Measurements from ENCODE around the gene PLEKHF1.
A peak's percentile ranks its signal among the peaks of the same experiment; 100 is the strongest.

Gene PLEKHF1, protein sequence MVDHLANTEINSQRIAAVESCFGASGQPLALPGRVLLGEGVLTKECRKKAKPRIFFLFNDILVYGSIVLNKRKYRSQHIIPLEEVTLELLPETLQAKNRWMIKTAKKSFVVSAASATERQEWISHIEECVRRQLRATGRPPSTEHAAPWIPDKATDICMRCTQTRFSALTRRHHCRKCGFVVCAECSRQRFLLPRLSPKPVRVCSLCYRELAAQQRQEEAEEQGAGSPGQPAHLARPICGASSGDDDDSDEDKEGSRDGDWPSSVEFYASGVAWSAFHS

GRCh38 chr19:29665215-29665825 lies at the start of gene PLEKHF1:
TSS of gene PLEKHF1 (plus strand) at chr19:29665461. CDS start at chr19:29673840, 8,379 bp downstream.
- TF ChIP-seq MAX (IDR thresholded peaks at IDR 0.05): no peak
- no peak for TF ChIP-seq FOXM1 (IDR thresholded peaks at IDR 0.05; ENCODE audit: borderline replicate concordance, low read depth)
- peak; percentile 0; the same call in 1 of the 2 replicates for TF ChIP-seq ZBTB7A (IDR thresholded peaks at IDR 0.05; ENCODE audit: low read depth)
- no peak for TF ChIP-seq NFIC (IDR thresholded peaks at IDR 0.05)

DNA sequence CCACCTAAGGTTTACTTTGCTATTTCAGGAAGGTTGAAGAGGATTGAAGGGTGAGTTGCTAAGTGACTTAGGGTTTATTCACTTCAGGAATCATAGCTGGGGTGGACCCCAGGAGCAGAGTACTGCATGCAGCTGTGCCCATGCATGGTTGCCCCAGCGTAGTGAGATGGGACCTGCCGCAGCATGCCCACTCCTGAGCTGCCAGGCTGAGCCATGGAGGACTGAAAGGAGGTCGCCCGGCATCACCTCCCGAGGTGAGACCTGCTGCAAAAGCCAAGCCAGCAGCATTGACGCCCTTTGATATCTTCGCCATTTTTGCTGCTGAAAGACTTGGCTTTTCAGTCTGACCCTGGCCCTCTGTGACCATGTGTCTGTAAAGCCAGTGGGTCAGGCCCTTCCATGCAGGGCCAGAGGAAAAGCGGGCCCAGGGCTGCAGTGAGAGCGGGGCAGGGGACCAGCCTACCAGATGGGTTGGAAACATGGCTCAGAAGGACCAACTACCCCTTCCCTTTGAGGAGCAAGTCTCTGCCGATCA lies 49.3 kb upstream of the PLEKHF1 start:
- TF ChIP-seq RAD21 (IDR thresholded peaks at IDR 0.05; ENCODE audit: low read depth) (no peak), TAF1 (IDR thresholded peaks at IDR 0.05; ENCODE audit: low read depth) (no peak), EGR1 (IDR thresholded peaks at IDR 0.05) (no peak), TCF12 (IDR thresholded peaks at IDR 0.05; ENCODE audit: low read depth) (no peak), NFIC (IDR thresholded peaks at IDR 0.05) (no peak), CREB1 (IDR thresholded peaks at IDR 0.05; ENCODE audit: low read depth) (no peak), ZBTB7A (IDR thresholded peaks at IDR 0.05; ENCODE audit: low read depth) (no peak), TEAD4 (IDR thresholded peaks at IDR 0.05) (no peak), YY1 (IDR thresholded peaks at IDR 0.05; ENCODE audit: low read depth) (no peak), CEBPB (IDR thresholded peaks at IDR 0.05) (no peak), FOXM1 (IDR thresholded peaks at IDR 0.05; ENCODE audit: borderline replicate concordance, low read depth) (no peak), EP300 (IDR thresholded peaks at IDR 0.05; ENCODE audit: borderline replicate concordance) (no peak), MAX (IDR thresholded peaks at IDR 0.05) (no peak)
- TF ChIP-seq, protein P1, sequence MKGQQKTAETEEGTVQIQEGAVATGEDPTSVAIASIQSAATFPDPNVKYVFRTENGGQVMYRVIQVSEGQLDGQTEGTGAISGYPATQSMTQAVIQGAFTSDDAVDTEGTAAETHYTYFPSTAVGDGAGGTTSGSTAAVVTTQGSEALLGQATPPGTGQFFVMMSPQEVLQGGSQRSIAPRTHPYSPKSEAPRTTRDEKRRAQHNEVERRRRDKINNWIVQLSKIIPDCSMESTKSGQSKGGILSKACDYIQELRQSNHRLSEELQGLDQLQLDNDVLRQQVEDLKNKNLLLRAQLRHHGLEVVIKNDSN (IDR thresholded peaks at IDR 0.05): no peak
- TF ChIP-seq, protein P2, sequence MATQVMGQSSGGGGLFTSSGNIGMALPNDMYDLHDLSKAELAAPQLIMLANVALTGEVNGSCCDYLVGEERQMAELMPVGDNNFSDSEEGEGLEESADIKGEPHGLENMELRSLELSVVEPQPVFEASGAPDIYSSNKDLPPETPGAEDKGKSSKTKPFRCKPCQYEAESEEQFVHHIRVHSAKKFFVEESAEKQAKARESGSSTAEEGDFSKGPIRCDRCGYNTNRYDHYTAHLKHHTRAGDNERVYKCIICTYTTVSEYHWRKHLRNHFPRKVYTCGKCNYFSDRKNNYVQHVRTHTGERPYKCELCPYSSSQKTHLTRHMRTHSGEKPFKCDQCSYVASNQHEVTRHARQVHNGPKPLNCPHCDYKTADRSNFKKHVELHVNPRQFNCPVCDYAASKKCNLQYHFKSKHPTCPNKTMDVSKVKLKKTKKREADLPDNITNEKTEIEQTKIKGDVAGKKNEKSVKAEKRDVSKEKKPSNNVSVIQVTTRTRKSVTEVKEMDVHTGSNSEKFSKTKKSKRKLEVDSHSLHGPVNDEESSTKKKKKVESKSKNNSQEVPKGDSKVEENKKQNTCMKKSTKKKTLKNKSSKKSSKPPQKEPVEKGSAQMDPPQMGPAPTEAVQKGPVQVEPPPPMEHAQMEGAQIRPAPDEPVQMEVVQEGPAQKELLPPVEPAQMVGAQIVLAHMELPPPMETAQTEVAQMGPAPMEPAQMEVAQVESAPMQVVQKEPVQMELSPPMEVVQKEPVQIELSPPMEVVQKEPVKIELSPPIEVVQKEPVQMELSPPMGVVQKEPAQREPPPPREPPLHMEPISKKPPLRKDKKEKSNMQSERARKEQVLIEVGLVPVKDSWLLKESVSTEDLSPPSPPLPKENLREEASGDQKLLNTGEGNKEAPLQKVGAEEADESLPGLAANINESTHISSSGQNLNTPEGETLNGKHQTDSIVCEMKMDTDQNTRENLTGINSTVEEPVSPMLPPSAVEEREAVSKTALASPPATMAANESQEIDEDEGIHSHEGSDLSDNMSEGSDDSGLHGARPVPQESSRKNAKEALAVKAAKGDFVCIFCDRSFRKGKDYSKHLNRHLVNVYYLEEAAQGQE (IDR thresholded peaks at IDR 0.05; ENCODE audit: low read depth): no peak

- TF ChIP-seq CREB1 (IDR thresholded peaks at IDR 0.05; ENCODE audit: low read depth) (no peak), TCF12 (IDR thresholded peaks at IDR 0.05; ENCODE audit: low read depth) (no peak), NFIC (IDR thresholded peaks at IDR 0.05) (no peak), RAD21 (IDR thresholded peaks at IDR 0.05; ENCODE audit: low read depth) (no peak), MAX (IDR thresholded peaks at IDR 0.05) (no peak), CEBPB (IDR thresholded peaks at IDR 0.05) (no peak), EP300 (IDR thresholded peaks at IDR 0.05; ENCODE audit: borderline replicate concordance) (no peak), FOXM1 (IDR thresholded peaks at IDR 0.05; ENCODE audit: borderline replicate concordance, low read depth) (no peak), YY1 (IDR thresholded peaks at IDR 0.05; ENCODE audit: low read depth) (no peak), EGR1 (IDR thresholded peaks at IDR 0.05) (no peak), ZBTB7A (IDR thresholded peaks at IDR 0.05; ENCODE audit: low read depth) (no peak), TAF1 (IDR thresholded peaks at IDR 0.05; ENCODE audit: low read depth) (no peak), TEAD4 (IDR thresholded peaks at IDR 0.05) (no peak)
- TF ChIP-seq, protein P2 (IDR thresholded peaks at IDR 0.05; ENCODE audit: low read depth): no peak
- TF ChIP-seq, protein P1 (IDR thresholded peaks at IDR 0.05): no peak
Measured at GRCh38 chr19:29616541-29616940, 48.7 kb upstream of the PLEKHF1 start.

DNA sequence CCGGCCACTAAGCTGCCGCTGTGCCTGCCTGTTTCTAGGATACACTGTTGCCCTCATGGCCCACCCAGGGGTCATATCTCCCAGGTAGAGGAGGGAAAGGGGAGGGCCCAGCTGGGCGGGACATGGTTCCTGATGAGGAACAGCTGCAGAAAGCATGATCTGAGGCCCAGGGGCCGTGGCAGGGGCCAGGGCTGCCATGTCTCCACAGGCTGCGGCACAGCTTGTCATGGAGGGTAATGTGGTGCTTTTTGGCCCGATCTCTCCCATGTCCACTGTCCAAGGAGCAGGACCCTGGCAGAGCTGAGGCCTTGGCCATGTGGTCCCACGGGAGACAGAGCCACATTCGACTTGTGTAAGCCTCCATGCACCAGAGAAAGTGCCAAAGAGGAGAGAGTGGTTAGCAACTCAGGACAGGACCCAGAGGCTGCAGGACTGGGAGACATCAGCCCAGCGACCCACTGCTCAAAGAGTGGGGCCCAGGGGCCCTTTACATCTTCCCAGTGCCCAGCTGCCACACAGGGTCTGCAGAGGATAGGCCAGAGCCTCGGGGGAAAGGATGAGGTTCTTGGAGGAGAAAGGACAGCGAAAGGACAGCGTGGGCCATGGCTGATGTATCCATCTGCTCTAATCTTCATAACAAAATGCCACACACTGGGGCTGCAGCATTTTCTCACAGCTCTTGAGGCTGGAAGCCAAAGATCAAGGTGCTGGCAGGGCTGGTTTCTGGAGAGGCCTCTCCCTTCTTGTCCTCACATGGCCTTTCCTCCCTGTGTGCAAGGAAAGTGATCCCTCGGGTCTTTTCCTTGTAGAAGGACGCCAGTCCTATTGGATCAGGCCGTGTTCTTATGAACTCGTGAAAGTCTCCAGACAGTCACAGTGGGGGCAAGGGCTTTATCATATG lies 47.6 kb upstream of the PLEKHF1 start:
- TF ChIP-seq EP300 (IDR thresholded peaks at IDR 0.05; ENCODE audit: borderline replicate concordance): no peak
- no peak for TF ChIP-seq TCF12 (IDR thresholded peaks at IDR 0.05; ENCODE audit: low read depth)
- TF ChIP-seq CREB1 (IDR thresholded peaks at IDR 0.05; ENCODE audit: low read depth): no peak
- no peak for TF ChIP-seq FOXM1 (IDR thresholded peaks at IDR 0.05; ENCODE audit: borderline replicate concordance, low read depth)
- TF ChIP-seq CEBPB (IDR thresholded peaks at IDR 0.05): no peak
- TF ChIP-seq NFIC (IDR thresholded peaks at IDR 0.05): no peak
- no peak for TF ChIP-seq MAX (IDR thresholded peaks at IDR 0.05)
- TF ChIP-seq, protein P1 (IDR thresholded peaks at IDR 0.05): no peak
- TF ChIP-seq EGR1 (IDR thresholded peaks at IDR 0.05): no peak
- no peak for TF ChIP-seq RAD21 (IDR thresholded peaks at IDR 0.05; ENCODE audit: low read depth)
- TF ChIP-seq TEAD4 (IDR thresholded peaks at IDR 0.05): no peak
- no peak for TF ChIP-seq YY1 (IDR thresholded peaks at IDR 0.05; ENCODE audit: low read depth)
